Measurements from ENCODE around the gene IER3IP1.
"Not testable (repeated sequence)": the region's sequence is repeated elsewhere in the genome, so short reads cannot be mapped to it uniquely, and the experiment has no call there.

Gene IER3IP1

GRCh38 chr18:47175898-47176575 lies at the start of gene IER3IP1:
Gene IER3IP1, minus strand, starts transcription at chr18:47176364. Its CDS starts 87 bp downstream, at chr18:47176277.
- H3K27ac ChIP-seq = peak within 1 kb of the TSS; percentile 88
- no peak; the same call in 1 of the 2 replicates for TF ChIP-seq CTCF (conservative IDR thresholded peaks at IDR 0.05)
- TF ChIP-seq ZFX (IDR thresholded peaks at IDR 0.05) = peak; percentile 63

- no peak for TF ChIP-seq ZFX (IDR thresholded peaks at IDR 0.05)
- TF ChIP-seq CTCF (conservative IDR thresholded peaks at IDR 0.05) = peak; percentile 73
- no peak overlapping the region for H3K27ac ChIP-seq
These were observed 39.5 kb upstream of the IER3IP1 start for GRCh38 chr18:47215554-47216138.

- no peak overlapping the region for H3K27ac ChIP-seq
- TF ChIP-seq CTCF (conservative IDR thresholded peaks at IDR 0.05) (no peak), ZFX (IDR thresholded peaks at IDR 0.05) (no peak)
These were observed 33.0 kb upstream of the IER3IP1 start for GRCh38 chr18:47209171-47209570.

GRCh38 chr18:47206945-47207637 lies 30.9 kb upstream of the IER3IP1 start:
- TF ChIP-seq CTCF (conservative IDR thresholded peaks at IDR 0.05) (no peak), ZFX (IDR thresholded peaks at IDR 0.05) (no peak)
- H3K27ac ChIP-seq = no peak overlapping the region

- no peak for TF ChIP-seq ZFX (IDR thresholded peaks at IDR 0.05)
- peak; percentile 88 for TF ChIP-seq CTCF (conservative IDR thresholded peaks at IDR 0.05)
- H3K27ac ChIP-seq = no peak overlapping the region
These were observed 28.9 kb upstream of the IER3IP1 start for GRCh38 chr18:47204908-47205522.

GRCh38 chr18:47203626-47204464 lies 27.7 kb upstream of the IER3IP1 start:
- H3K27ac ChIP-seq = no peak overlapping the region
- no peak for TF ChIP-seq CTCF (conservative IDR thresholded peaks at IDR 0.05)
- no peak for TF ChIP-seq ZFX (IDR thresholded peaks at IDR 0.05)

GRCh38 chr18:47195961-47196360 lies 19.8 kb upstream of the IER3IP1 start:
- not testable (repeated sequence) for H3K27ac ChIP-seq

Measured in C4-2B (cell line).